Raji (cell line): Measurements from ENCODE around the gene KLHDC8A.
A peak's percentile ranks its signal among the peaks of the same experiment; 100 is the strongest.

Experiments used
- POLR2A ChIP-seq: IDR thresholded peaks from 2 replicates; pipeline ENCODE4 v1.6.1; 2011; ENCODE audit warnings: low read depth, low read length, control low read depth; ENCODE audit not compliant: insufficient read depth

Gene KLHDC8A

DNA sequence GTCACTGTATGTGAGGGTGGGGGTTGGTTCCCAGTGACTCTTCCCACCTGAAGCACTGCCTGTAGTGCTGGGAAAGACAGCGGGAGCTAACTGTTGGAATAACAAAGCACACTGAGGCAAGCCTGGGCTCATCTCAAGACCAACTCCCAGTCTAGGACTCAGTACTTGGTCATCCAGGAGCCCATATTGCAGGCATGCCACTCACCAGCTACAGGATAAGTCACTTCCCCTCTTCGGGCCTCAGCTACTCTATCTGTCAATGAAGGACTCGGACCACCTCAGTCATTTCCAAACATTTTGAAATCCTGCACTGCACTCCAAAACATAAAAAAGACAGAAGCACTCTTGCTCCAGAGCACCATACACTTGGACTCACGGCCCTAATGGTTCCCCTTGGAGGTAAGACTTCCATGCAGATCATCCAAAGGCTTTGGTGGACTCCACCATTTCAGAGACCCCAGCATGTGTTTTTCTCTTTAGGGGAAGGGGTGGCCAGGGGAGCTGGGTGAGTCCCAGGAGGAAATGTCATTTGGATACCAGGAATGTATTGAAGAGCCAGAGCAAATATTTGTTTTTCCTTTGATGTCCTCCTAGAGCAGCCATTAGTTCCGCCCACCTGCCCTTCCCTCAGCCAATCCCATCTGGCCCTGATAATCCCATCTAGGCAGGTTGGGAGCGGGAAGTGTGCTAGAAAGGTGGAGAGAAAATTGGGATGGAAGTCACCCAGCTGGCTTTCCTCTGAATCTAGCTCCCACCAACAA, 38.3 kb downstream of the KLHDC8A start:
- TF ChIP-seq POLR2A, result no peak

DNA sequence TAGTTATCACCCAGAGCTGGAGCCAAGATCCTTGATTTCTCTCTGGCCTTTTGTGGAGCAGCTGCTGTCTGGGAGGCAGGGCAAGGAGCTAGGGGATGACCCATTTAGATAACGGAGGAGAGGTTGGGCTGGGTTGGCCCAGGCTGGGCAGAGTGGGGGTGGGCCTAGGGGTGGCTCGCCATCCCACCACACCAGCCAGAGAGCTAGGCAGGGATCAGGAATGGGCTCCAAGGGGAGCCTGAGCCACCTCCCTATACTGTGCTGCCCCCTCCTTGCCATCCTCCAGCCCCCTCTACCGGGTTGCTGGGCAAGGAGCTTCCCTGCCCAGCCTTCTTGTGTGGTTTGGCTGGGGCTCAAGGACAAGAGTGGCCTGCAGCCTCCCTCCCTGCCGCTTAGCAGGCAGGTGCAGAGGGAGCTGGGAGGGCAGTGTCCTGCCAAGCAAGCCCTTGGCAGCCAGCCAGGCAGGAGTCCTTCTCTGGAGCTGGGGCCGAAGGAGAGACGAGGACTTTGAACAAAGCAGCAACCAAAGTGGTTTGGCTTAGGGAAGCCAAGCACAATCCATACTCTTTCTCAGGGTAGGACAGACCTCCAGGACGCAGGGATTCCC, 39.3 kb downstream of the KLHDC8A start:
- no peak for TF ChIP-seq POLR2A

DNA sequence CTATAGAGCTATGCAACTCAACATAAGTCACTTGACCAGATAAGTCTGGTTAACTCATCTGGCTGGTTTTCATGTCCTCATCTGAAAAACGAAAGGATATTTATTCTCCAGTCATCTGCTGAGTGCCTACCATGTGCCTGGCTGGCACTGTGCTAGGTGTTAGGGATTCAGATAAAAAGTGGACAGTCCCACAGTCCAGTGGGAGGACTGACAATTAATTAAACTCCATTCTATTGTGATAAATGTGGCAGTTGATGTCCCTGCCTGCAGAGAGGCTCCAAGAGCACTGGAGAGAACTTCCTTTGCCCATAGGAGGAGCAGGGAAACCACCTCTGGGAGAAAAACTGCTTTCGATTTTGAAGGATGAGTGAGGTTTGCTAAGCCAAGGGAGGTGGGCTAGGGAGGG, 40.6 kb downstream of the KLHDC8A start:
- TF ChIP-seq POLR2A, result no peak

DNA sequence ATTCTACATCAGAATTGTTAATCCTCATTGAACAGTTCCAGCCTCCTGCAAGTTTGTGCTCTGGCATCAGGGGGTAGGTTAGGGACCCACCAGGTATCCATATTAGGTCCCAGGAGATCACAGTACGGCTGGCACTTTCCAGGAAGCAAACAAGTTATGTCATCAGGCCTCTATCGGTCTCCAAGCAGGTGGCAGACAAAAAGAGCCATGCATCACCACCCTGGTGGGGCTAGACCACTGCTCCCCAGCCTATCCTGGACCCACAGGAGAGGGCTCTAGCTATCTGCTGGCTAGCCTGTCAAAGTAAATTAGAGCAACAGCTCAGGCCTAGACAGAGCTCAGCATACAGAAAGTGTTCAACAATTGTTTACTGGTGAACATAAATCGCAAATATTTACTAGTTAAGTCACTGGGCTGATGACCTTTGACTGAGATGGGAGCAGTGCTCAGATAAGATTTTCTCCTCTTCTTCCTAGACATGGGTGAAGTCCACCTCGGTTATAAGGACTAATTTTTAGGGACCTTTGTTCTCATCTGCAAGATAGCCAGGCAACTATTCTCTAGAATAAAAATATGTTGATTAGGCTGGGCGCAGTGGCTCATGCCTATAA, 41.6 kb downstream of the KLHDC8A start:
- no peak for TF ChIP-seq POLR2A

DNA sequence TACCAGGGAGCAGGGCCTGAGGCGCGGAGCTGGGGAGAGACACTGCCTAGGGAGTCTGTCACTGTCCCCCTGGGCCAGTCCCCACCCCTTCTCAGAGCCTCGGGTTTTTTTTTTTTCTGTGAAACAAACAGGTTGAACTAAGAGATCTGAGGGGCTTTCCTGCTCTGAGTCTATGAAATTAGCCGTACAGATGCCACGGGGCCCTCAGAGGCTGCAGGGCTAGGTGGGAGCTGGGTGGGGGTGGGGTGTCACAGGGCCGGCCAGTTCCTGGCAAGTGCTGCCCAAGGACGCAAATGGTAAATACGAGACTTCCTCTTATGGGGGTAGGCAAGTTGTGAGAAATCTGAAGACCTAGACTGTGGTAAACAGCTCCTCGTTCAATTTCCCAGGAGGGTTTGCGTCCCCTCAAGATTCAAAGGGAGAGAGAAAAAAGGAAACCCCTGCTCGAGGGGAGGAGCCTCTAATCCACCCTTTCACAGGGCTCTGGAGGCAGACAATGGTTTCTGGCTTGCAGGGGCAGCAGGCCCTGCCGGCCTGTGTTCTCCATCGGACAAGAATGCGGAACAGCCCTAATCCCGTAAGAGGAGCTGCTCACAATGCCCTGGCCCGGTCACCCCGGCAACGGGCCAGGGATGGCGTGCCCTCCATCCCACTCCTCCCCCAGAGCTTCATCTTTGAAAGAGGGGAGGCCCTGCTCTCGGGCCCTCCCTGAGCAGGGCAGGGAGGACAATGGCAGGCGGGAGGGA, 43.0 kb downstream of the KLHDC8A start:
- peak; percentile 43 for TF ChIP-seq POLR2A

DNA sequence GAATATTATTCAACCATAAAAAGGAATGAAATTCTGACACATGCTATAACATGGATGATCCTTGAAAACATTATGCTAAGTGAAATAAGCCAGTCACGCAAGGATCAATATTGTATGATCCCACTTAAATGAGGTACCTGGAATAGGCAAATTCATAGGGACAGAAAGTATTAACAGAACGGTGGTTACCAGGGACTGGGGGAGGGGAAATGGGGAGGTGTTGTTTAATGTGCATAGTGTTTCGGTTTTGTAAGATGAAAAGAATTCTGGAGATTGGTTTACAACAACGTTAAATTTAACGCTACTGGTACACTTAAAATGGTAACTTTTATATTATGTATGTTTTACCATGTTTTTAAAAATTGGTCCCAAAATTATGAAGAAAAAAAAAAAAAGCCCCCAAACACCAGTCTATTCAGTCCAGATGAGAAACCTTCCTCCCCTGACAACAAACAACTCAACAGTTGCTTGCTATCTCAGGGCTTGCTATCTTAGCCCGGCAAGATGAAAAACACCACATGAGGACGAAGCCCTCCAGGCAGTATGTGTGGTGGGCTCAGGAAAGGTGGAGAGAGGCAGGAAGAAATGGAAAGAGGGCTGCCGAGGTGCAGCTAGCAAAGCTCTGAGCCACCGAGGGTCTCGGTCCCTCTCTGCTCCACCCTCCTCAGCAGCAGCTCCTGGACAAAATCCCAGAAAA, 43.7 kb downstream of the KLHDC8A start:
- TF ChIP-seq POLR2A, result no peak

DNA sequence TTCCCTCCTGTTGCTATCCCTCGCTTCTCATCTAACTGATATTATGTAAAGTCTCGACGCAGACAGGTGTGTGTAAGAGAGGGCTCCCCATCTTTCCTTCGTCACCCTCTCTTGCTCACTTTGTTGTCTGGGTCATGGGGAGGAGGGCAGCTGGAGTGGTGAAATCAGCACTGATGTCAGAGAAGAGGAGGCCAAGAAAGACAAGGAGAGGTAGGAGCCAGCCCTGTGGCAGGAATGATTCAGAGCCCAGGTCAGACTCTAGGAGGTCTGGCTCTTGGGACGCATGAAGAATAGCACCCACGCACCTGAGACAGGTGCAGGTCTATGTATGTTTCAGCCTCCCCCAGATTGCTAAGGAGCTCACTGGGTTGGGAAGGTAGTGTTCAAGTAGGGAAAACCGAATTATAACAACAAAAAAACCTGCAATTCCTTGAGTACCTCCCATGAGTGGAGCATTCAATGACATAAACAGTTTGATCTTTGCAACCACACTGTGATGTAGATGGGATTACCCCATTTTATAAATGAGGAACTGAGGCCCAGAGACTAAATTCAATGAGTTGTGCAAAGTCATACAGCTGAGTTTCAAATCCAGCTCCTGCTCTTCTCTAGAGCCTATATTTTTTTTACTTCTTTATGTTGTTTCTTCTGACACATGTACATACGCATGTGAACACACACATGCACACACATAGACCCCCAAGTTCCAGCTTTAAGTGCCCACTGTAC, 45.6 kb downstream of the KLHDC8A start:
- no peak for TF ChIP-seq POLR2A

DNA sequence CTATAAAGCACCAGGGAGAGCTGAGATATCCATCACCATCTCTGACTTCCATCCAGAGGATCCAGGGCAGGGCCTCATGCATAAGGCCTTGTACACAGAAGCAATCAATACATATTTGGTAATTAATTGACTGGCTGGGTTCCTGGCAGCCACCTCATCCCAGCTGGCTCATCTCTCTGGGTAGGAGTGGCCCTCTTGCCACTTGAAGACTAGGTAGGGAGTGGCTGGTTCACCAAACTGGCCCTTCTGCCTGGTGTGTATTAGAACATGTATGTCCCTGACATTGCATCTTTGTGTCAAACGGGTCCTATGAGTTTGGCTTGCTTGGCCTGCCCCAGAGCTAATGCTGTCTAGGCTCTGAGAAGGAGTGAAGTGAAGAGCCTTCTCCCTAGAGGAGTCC, 47.0 kb downstream of the KLHDC8A start:
- no peak for TF ChIP-seq POLR2A

DNA sequence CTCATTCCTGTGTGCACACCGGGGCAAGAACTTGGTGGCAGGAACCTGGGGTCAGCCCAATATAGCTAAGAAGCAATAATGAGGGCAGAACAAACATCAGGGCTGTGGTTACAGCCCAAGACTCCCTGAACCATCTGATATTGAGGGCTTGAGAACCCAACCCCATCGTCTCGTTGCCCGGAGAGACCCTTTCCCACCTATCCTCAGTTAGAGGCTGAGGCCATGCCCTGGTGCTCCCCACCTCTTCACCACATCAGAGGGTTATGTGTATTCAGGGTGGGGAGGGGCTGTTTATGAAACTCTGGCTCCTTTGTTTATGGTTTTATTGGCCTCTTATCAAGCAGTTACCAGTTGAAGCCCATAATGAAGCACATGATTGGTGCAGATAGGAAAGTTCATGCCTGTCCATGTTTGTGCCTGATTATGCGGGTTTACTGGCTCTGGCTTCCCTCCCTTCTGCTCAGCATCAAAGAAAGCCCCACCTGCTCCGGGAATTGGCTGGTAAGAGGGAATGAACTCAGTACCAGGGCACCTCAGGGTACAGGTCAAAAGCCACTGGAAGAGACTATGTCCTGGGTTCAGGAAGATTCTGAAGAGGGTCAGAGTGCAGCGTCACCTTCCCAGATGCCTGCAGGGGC, 49.7 kb downstream of the KLHDC8A start:
- TF ChIP-seq POLR2A, result no peak

DNA sequence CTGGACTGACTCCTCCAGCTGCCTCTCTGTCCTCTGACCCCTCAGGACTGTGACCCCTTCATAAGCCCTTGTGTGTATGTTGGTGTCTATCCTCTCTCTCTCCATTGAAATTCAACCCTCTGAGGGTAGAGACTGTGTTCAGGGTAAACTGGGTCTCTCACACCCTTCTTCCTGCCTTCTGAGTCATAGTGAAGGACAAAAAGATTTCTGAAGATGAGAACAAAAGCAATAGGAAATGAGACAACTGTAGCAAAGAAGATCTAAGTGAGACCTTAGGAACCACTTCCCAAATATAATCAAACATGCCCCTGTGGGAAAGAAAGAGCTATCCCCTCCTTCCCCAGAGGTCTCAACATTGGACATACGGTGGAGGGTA, 52.0 kb downstream of the KLHDC8A start:
- TF ChIP-seq POLR2A, result no peak

DNA sequence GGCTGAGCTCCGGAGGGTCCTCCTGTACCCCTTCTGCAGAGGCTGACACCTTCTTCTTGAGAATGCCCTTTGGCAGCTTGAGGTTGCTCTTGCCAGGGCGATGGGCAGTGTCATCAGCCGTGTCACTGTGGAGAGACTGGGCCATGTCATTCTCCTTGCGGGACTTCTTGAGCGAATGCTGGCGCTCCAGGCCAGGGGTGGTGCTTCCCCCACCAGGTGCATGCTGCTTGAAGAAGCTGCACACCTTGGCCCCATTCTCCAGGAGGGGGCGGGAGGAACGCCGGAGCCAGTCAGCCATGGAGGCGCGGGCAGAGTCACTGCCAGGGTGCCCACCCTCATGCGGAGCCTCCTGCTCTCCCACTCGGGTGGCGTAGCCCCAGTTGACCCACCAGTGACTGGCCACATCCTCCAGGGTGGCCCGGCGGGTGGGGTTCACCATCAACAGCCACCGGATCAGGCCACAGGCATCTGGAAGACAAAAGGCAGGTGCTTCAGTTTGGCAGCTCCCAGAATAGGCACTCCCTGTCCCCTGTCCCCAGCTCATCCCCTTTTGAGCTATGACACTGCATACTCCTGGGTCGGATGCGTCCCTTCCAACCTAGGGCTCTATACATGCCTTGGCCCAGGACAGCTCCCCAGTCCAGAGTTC, 52.6 kb downstream of the KLHDC8A start:
- TF ChIP-seq POLR2A, result no peak

DNA sequence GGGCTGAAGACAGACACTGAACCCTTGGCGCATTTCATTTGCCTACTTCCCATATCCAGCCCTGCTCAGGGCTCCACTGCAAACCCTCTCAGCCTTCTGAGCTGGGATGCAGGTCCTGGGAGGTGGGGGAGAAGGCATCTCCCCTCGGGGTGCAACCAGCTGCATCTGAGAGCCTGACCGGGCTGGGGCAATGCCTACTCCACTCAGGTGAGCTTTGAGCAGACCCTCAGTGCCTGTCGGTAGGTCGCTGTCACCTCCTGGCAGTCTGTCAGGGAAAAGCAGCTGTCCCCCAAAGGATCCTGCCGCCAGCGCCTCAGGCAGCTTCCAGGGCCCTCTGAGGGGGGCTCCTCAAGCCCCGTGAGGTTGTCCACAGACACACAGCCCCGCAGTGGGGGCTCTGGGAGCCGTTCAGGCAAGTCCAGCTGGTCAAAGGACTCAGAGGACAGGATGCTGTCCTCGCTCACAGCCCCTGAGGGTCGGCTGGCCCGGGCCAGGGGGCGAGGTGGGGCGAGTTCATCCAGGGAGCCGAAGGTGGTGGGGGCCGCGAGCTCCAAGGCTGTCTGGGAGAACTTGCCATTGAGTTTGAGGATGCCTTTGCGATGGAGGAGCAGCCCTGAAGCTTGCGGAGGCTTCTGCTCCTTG, 53.4 kb downstream of the KLHDC8A start:
- no peak for TF ChIP-seq POLR2A

DNA sequence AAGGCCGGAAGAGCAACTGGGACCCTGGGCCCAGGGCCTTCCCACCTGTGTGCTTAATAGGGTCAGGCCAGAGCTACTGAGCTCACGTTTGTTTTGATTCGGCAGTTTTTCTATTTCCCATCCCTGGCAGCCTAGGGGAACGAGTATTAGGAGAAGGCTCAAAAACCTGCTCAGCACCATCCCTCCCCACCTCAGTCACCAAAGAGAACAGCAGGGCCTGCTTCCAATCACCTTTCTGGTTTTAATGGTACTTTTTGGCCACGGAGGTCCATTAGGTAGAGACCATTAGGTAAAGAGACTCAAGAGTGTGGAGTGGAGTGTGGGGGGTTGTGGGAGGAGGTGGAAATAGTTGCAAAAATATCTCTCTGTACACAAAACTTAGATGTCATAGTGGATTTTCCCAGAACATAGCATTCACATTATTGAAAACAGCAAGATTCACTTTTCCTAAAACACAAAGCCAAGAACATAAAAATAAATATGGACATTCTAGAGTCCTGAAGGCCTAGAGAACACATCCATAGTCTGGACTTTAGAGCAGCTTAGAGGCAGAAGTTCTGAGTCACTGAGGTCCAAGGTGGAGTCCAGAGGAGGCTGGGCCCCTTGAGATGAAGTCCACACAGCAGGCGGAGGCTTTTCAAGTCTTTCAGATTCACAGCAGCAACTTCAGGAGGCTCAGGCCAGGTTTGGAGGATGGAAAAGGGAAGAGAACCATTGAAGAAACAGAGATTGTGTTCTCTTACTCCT, 54.7 kb downstream of the KLHDC8A start:
- no peak for TF ChIP-seq POLR2A
